ENCODE data around the gene PNPLA7. TPM values are rescaled to one million over a fixed set of nuclear protein-coding genes. Genes with fewer than 3 reads are reported as not detected.

The PNPLA7 gene
- total RNA-seq, 4 donors from 2014 or later, result 0.26 to 25.7 (median 3.4) TPM

Small RNA genes lying within 50 kb of the gene (microRNA-seq; reads per million reads assigned to microRNA genes)
- not detected for gene MIR7114 (ENCODE audit: borderline microRNAs expressed, borderline replicate concordance)

Other genes with a start within 250 kb of the PNPLA7 start
- gene NRARP, start 248.1 kb downstream of the PNPLA7 start, total RNA-seq, result 10 to 100 TPM in 2 of 4 donors, 1 to 10 TPM in 1, under 1 TPM in 1; 0.29 to 16.5 (median 11.4) TPM
- gene EXD3, start 127.2 kb downstream of the PNPLA7 start, total RNA-seq, result 10 to 100 TPM; 11.8 to 49.0 (median 31.5) TPM
- gene NOXA1, start 127.0 kb downstream of the PNPLA7 start, total RNA-seq, result 10 to 100 TPM in 1 of 4 donors, 1 to 10 TPM in 2, under 1 TPM in 1; 0.29 to 13.3 (median 3.4) TPM
- under 1 TPM in 1 of 4 donors, not detected in 3; 0.21 TPM for gene ENTPD8, start 109.0 kb downstream of the PNPLA7 start, total RNA-seq
- 10 to 100 TPM; 17.4 to 40.7 (median 32.1) TPM for gene NSMF, start 91.1 kb downstream of the PNPLA7 start, total RNA-seq
- 10 to 100 TPM in 3 of 4 donors, 1 to 10 TPM in 1; 8.6 to 47.9 (median 30.5) TPM for gene MRPL41, start 1.5 kb upstream of the PNPLA7 start, total RNA-seq
- 10 to 100 TPM; 31.3 to 42.4 (median 38.4) TPM for gene DPH7, start 28.5 kb upstream of the PNPLA7 start, total RNA-seq
- gene ZMYND19, start 40.1 kb upstream of the PNPLA7 start, total RNA-seq, result 10 to 100 TPM; 14.7 to 26.4 (median 16.3) TPM
- 10 to 100 TPM; 10.3 to 25.1 (median 21.3) TPM for gene ARRDC1, start 55.3 kb upstream of the PNPLA7 start, total RNA-seq
- gene EHMT1, start 68.6 kb upstream of the PNPLA7 start, total RNA-seq, result 100 to 1,000 TPM in 1 of 4 donors, 10 to 100 TPM in 3; 32.6 to 109 (median 74.9) TPM